T47D (cell line): Measurements from ENCODE around the gene PIK3C2G.
A peak's percentile ranks its signal among the peaks of the same experiment; 100 is the strongest.
"Not testable (repeated sequence)": the region's sequence is repeated elsewhere in the genome, so short reads cannot be mapped to it uniquely, and the experiment has no call there.

Experiments
- DNase-seq, 2 experiments: peaks; one replicate each; pipeline versions ENCODE4 v3.0.0 to v3.0.0-alpha.2; 2011 to 2012; ENCODE audit warnings: low read depth in 1 of 2, low spot score in 1 of 2
- JUND ChIP-seq: IDR thresholded peaks from 2 replicates; pipeline ENCODE4 v1.6.1; 2012; ENCODE audit warnings: low read depth
- in situ Hi-C: cut with HindIII; loops from 2 replicates; pipeline ENCODE4 v1.10.0; 2016; ENCODE audit warnings: low sequenced_read_pairs, low pct_unique_long_range_greater_than_20kb

Gene PIK3C2G, protein sequence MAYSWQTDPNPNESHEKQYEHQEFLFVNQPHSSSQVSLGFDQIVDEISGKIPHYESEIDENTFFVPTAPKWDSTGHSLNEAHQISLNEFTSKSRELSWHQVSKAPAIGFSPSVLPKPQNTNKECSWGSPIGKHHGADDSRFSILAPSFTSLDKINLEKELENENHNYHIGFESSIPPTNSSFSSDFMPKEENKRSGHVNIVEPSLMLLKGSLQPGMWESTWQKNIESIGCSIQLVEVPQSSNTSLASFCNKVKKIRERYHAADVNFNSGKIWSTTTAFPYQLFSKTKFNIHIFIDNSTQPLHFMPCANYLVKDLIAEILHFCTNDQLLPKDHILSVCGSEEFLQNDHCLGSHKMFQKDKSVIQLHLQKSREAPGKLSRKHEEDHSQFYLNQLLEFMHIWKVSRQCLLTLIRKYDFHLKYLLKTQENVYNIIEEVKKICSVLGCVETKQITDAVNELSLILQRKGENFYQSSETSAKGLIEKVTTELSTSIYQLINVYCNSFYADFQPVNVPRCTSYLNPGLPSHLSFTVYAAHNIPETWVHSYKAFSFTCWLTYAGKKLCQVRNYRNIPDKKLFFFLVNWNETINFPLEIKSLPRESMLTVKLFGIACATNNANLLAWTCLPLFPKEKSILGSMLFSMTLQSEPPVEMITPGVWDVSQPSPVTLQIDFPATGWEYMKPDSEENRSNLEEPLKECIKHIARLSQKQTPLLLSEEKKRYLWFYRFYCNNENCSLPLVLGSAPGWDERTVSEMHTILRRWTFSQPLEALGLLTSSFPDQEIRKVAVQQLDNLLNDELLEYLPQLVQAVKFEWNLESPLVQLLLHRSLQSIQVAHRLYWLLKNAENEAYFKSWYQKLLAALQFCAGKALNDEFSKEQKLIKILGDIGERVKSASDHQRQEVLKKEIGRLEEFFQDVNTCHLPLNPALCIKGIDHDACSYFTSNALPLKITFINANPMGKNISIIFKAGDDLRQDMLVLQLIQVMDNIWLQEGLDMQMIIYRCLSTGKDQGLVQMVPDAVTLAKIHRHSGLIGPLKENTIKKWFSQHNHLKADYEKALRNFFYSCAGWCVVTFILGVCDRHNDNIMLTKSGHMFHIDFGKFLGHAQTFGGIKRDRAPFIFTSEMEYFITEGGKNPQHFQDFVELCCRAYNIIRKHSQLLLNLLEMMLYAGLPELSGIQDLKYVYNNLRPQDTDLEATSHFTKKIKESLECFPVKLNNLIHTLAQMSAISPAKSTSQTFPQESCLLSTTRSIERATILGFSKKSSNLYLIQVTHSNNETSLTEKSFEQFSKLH (N-terminal part only)

DNA sequence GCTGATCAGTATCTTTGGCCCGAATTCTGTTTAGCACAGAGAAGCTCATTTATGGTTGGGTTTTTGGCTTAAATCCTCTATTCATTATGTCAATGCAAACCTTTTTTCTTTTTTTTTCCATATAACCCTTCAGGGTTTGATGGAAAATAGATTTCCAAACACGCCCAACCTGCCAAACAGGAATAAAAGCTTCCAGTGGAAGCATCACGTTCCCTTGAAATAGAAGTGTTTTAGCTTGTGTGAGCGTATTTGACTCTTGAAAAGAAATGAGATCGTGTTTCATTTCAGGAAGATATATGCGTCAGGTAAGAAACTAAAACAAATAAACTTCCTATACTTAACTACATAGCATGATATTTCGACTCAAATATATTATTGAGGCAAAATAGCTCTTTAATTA, at the start of gene PIK3C2G:
Gene PIK3C2G (plus strand): TSS at position 246 of the 400 bp plus-strand sequence. CDS start 20,564 bp downstream, outside the sequence.
- DNase-seq = peak; percentile 3 to 86
- in situ Hi-C loops = no loop called here
- TF ChIP-seq JUND = peak; percentile 64; the same call in 1 of the 2 replicates

DNA sequence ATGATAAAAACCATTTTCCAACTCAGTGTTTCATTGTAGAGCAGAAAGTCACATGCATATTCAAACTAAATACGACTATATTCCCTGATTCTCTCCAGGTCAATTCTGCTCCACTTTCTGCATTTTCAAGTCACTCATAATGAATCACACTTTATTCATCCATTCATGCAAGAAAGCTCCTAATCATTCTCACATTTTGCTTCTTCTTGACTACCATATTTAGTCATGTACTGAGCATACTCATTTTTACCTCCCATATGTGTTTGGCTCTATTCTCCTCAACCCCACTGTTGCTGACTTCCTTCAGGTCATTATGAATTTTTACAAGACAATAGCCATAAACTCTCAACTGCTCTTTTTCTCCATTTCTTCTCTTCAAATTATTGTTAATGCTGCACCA, 43.4 kb upstream of the PIK3C2G start:
- no peak for TF ChIP-seq JUND
- DNase-seq = no peak
- in situ Hi-C loops = no loop called here

DNA sequence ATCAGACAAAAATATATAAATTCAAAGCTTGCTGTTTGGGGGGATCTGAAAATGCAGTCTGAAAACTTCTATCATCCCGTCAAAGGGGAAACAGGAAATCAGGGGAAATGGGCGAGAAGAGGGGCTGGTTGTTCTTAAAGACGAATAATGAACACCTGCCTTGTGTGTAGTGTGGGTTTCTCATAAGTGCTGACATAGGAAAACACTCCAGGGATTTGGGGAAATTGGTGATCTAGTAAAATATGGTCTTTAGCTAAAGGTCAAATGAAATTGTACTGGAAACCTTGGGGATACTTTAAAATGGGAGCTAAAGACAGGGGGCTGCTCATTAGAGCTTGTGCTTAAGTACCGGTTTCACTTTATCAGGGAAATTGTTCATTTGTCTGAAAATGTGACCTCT, 39.6 kb upstream of the PIK3C2G start:
- TF ChIP-seq JUND = no peak
- in situ Hi-C loops = no loop called here
- no peak for DNase-seq

DNA sequence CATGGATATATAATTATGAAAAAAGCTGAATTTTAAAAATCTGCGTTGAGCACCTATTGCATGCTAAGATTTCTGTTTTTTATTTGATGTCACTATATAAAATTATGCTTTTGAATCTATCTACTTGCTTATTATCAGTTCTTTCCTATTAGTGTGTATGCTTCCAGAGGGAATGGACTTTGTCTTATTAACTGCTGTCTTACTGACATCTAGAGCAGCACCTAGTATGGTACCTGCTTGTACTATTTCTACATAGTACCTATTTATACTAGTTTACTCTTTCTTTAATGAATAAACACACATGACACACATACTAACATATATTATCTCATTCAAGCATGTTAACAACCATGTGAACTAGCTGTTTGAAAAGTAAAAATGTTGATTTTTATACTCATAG, 38.6 kb upstream of the PIK3C2G start:
- TF ChIP-seq JUND = no peak
- no peak for DNase-seq
- in situ Hi-C loops = no loop called here

DNA sequence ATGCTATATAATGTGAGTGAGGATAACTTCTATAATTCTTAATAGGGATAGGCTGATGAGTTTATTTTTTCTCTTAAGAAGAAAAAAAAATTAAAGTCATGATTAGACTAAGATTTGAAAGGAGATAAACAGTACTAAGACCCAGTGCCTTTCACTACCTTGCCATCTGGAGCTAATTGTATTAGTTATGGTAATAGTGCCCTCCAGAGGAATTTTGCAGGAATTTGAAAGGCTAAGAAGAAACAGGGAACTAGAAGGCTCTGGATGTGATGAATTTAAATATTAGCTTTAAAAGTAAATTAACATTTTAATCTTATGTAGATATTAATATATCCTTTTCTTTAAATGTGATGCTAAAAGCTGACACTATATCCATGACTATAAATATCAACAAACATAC, 36.6 kb upstream of the PIK3C2G start:
- TF ChIP-seq JUND = no peak
- in situ Hi-C loops = no loop called here
- DNase-seq = peak; percentile 6 to 61

DNA sequence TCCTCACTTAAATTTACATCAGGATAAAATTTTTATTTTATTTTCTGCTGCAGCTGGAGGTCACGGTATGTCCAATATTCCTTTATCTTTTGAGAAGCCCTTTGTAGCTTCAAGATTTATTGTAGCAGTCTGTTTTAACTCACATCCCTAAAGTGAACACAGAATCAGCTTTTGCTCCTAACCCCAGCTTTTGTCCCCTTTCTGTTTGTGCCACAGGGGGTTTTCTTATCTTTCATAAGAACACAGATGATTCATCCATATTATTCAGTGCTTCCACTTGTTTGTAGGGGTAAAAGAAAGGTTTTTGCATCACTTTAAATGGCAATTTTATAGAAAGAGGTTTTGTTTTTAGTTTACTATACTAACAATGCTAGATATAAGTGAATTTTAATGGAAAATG, 21.8 kb upstream of the PIK3C2G start:
- TF ChIP-seq JUND = no peak
- no peak for DNase-seq
- in situ Hi-C loops = no loop called here

DNA sequence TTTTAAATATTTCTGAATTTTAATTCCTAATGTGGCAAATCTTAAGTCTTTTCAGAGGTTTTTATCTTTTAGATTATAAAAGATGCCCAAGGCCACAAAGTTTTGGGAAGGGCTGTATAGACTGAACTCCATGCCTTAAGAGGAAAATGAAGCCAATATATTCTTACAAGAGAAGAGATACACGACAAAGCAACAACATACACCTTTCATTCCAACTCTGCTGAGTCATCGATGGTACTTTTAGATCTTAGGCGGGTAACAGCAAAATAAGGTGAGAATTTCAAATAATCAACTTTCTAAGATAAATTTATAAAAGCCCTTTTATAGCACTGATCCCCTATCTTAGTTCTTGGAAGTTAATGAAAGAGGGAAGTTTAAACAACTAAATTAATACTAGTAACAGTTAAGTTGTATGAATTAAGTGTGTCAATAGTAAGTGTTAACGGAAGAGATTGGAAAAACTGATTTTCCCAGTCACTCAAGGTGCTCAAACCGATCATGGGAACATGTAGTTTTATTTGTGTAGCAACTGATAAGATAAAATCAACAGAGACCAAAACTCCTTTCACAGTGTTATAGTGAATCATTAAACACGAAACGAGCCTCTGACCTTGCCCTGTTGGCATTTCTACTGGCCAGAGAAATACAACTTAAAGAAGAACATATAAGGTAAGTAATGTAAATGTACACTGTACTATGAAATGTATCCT, 18.8 kb upstream of the PIK3C2G start:
- peak in 1 of 2 experiments; percentile 7 for DNase-seq
- in situ Hi-C loops = no loop called here
- TF ChIP-seq JUND = no peak

DNA sequence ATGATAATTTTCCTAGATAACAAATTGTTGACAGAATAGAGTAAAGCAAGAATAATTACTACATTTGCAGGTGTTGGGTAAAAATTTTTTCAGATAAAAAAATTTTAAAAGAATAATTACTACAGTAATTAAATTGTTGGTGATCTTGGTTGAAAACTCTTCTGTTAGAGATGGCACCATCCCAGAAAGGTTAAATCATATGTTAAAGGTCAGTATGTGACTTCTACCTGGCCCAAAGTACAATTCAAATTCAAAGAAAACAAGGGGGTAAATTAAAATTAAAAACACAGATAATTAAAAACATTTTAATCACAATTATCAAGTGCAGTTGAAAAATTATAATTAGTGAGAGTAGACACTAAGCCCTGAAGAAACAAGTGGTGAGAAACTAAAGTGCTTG, 18.1 kb upstream of the PIK3C2G start:
- no peak for TF ChIP-seq JUND
- in situ Hi-C loops = no loop called here
- DNase-seq = no peak

DNA sequence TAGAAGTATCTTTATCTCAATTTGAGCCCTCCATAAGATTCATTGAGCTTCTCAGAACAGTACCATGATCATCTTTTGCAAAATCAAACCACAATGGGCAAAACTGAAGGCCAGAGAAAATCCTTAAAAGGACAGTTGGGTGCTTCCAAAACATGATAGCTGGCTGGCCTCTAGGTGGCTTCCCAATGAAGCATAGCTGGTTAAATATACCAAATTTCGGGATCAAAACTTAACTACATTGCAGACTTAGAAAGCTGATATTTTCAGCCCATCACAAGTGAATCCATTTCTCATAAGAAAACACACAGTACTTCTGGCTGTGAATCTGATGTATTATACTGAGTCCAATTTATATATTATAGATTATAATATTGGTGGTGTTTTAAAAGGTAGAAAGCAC, 15.3 kb upstream of the PIK3C2G start:
- TF ChIP-seq JUND = no peak
- DNase-seq = no peak
- in situ Hi-C loops = no loop called here

DNA sequence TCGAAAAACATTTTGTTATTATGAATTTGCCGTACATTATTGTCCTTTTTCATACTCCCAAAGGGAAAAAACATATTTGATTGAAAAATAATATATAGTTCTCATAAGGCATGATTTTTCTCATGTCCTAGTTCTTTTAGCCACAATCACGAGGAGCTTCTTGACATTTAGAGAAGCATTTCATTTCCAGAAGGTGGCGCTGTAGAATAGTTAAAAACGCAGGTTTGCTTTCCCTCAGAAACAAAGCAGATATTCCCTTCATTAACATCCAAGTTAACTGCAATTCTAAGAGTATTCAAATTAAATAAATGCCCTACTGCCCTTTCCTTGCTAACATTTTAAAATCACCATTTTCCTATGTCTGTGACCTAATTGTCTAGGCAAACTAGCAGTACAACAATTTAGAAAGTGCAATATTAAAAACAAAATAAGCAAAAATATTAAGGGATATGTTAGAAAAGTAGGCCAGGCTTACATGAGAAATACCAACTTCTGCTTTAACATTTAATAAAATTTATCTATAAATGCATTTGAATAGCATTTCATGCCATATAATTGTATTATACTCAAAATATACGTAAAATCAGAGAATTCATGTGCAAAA, 10.9 kb upstream of the PIK3C2G start:
- DNase-seq = peak; percentile 45 to 80
- in situ Hi-C loops = no loop called here
- TF ChIP-seq JUND = no peak

DNA sequence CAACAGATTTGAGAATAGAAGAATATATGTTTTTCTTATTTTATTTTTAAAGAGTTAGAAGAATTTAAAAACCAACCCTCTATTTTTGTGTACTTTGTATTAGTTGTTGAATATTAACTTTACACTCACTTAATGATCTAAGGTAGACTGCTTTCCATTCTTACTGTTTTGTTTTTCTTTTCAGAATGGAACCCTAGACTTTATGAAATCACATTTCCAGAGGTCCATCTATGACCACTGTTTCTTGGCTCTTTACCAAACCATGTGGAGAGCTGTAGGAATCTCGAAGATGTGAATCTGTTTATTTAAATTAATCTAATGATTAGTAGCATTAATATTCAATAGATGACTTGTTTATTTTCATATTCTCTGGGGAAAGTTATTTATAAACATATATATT, 7.2 kb upstream of the PIK3C2G start:
- TF ChIP-seq JUND = no peak
- in situ Hi-C loops = no loop called here
- no peak for DNase-seq

DNA sequence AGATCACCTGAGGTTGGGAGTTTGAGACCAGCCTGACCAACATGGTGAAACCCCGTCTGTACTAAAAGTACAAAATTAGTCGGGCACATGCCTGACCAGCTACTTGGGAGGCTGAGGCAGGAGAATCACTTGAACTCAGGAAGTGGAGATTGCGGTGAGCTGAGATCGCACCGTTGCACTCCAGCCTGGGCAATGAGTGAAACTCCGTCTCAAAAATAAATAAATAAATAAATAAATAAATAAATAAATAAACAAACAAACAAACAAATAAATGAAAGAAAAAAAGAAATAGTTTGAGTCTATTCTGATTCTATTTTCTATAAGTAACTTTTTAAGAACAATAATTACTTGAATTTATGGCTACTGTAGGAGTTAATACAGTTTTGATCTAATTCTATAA, 6.3 kb upstream of the PIK3C2G start:
- in situ Hi-C loops, DNase-seq: not testable (repeated sequence)
